OCI-LY1 (cell line): ENCODE results near the gene FAAH.
"Not testable (repeated sequence)": the region's sequence is repeated elsewhere in the genome, so short reads cannot be mapped to it uniquely, and the experiment has no call there.

Experiments used
- H2AFZ ChIP-seq: fragments of 200-600 bp; sonication (generic), shearing (Covaris generic); 2 replicates; pipeline ENCODE4 v1.6.0; 2014; ENCODE audit warnings: antibody characterized with exemption, mild to moderate bottlenecking, low read length
- H3F3A ChIP-seq: fragments of 200-600 bp; sonication (generic), shearing (Covaris generic); 2 replicates; pipeline ENCODE4 v1.6.0; 2014; ENCODE audit warnings: mild to moderate bottlenecking, antibody characterized with exemption, low read length, moderate library complexity; ENCODE audit not compliant: insufficient read depth
- H3K27ac ChIP-seq: fragments of 200-600 bp; sonication (generic); 2 replicates; pipeline ENCODE4 v1.5.1; 2014; ENCODE audit warnings: low read length, mixed run types, mild to moderate bottlenecking, low read depth; ENCODE audit not compliant: poor library complexity, severe bottlenecking
- H3K27me3 ChIP-seq: fragments of 200-600 bp; sonication (generic); 2 replicates; pipeline ENCODE4 v1.6.0; 2014; ENCODE audit warnings: antibody characterized with exemption, mild to moderate bottlenecking, low read length, moderate library complexity; ENCODE audit not compliant: insufficient read depth
- H3K36me3 ChIP-seq: fragments of 200-600 bp; sonication (generic); 2 replicates; pipeline ENCODE4 v1.6.1; 2014; ENCODE audit warnings: mild to moderate bottlenecking, antibody characterized with exemption, low read length, moderate library complexity, mixed read lengths; ENCODE audit not compliant: insufficient read depth
- H3K4me1 ChIP-seq: fragments of 200-600 bp; sonication (generic); 2 replicates; pipeline ENCODE4 v1.5.1; 2014; ENCODE audit warnings: mild to moderate bottlenecking, low read length, moderate library complexity; ENCODE audit not compliant: insufficient read depth, severe bottlenecking
- H3K4me2 ChIP-seq: fragments of 200-600 bp; sonication (generic), shearing (Covaris generic); 2 replicates; pipeline ENCODE4 v1.6.1; 2014; ENCODE audit warnings: low read length
- H3K4me3 ChIP-seq: fragments of 200-600 bp; sonication (generic); 2 replicates; pipeline ENCODE4 v1.5.1; 2014; ENCODE audit warnings: low read length, low read depth, mild to moderate bottlenecking, mixed read lengths; ENCODE audit not compliant: poor library complexity, severe bottlenecking
- H3K79me2 ChIP-seq: fragments of 200-600 bp; shearing (Covaris generic); 2 replicates; pipeline ENCODE4 v1.6.1; 2016; ENCODE audit warnings: mixed run types, low read length, mixed read lengths; ENCODE audit not compliant: insufficient read depth
- H3K9ac ChIP-seq: fragments of 200-600 bp; sonication (generic), shearing (Covaris generic); 2 replicates; pipeline ENCODE4 v1.6.1; 2014; ENCODE audit warnings: mild to moderate bottlenecking, low read length, mixed read lengths
- H3K9me2 ChIP-seq: fragments of 200-600 bp; sonication (generic), shearing (Covaris generic); 2 replicates; pipeline ENCODE4 v1.6.1; 2014; ENCODE audit warnings: low read depth, mild to moderate bottlenecking, low read length, mixed read lengths
- H3K9me3 ChIP-seq: fragments of 200-600 bp; shearing (Covaris generic); 2 replicates; pipeline ENCODE4 v1.6.1; 2014; ENCODE audit warnings: low read length, mixed read lengths
- H4K20me1 ChIP-seq: fragments of 200-600 bp; sonication (generic), shearing (Covaris generic); 2 replicates; pipeline ENCODE4 v1.6.0; 2016; ENCODE audit warnings: mild to moderate bottlenecking, low read length; ENCODE audit not compliant: insufficient read depth
- EZH2 ChIP-seq: fragments of 200-600 bp; sonication (generic), shearing (Covaris generic); IDR thresholded peaks from 2 replicates; pipeline ENCODE4 v1.8.0; 2017; ENCODE audit warnings: borderline replicate concordance, mixed run types, mild to moderate bottlenecking, antibody characterized with exemption, low read length, moderate library complexity, mixed read lengths
- TF ChIP-seq, protein P1 (sequence below): fragments of 200-600 bp; sonication (generic), shearing (Covaris generic); IDR thresholded peaks from 2 replicates; pipeline ENCODE4 v1.5.1; 2017; ENCODE audit warnings: mild to moderate bottlenecking, antibody characterized with exemption, low read length, moderate library complexity, mixed read lengths

FAAH gene

DNA sequence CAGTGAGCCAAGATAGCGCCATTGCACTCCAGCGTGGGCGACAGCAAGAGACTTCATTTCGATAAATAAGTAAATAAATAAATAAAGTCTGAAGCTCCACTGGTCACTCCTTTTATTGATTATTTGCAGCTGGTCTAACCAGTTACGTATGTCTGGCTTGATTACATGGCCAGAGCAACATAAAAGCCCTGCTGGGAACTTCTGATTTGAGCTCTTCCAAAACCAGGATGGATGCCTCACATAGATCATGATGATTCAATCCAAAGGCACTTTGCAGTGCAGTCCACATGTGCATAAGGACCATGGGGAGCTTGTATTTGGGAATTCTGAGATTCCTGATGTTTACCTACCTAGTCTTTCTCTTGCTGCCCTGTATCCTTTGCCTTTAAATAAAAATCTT, 29.5 kb upstream of the FAAH start:
- Histone ChIP-seq H3K27ac (no peak overlapping the region), H3K4me1 (no peaks in the 10 kb centered on the region), H3K36me3 (peaks cover 70% of the 10 kb centered on the region), H3K4me3 (no peak overlapping the region), H3K4me2 (no peak overlapping the region), H3K79me2 (no peaks in the 10 kb centered on the region), H3K27me3 (no peaks in the 10 kb centered on the region), H4K20me1 (no peaks in the 10 kb centered on the region), H3K9me3 (no peaks in the 10 kb centered on the region), H2AFZ (no peak overlapping the region), H3K9ac (no peak overlapping the region), H3K9me2 (no peaks in the 10 kb centered on the region), H3F3A (no peaks in the 10 kb centered on the region)
- no peak for TF ChIP-seq EZH2
- TF ChIP-seq, protein P1, sequence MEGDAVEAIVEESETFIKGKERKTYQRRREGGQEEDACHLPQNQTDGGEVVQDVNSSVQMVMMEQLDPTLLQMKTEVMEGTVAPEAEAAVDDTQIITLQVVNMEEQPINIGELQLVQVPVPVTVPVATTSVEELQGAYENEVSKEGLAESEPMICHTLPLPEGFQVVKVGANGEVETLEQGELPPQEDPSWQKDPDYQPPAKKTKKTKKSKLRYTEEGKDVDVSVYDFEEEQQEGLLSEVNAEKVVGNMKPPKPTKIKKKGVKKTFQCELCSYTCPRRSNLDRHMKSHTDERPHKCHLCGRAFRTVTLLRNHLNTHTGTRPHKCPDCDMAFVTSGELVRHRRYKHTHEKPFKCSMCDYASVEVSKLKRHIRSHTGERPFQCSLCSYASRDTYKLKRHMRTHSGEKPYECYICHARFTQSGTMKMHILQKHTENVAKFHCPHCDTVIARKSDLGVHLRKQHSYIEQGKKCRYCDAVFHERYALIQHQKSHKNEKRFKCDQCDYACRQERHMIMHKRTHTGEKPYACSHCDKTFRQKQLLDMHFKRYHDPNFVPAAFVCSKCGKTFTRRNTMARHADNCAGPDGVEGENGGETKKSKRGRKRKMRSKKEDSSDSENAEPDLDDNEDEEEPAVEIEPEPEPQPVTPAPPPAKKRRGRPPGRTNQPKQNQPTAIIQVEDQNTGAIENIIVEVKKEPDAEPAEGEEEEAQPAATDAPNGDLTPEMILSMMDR = no peak

DNA sequence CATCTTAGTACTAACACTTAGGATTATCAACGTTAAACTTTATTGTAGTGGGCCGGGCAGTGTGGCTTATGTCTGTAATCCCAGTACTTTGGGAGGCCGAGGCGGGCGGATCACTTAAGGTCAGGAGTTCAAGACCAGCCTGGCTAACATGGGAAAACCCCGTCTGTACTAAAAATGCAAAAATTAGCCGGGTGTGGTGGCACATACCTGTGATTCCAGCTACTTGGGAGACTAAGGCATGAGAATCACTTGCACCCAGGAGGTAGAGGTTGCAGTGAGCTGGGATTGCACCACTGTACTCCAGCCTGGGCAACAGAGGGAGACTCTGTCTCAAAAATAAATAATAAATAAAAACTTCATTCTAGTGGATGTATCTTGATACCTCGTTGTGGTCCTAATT, 28.3 kb upstream of the FAAH start:
- not testable (repeated sequence) for H3K9me2 ChIP-seq, H3K9me3 ChIP-seq, H3K27ac ChIP-seq, H3K4me1 ChIP-seq, H3K4me3 ChIP-seq, H3K9ac ChIP-seq, H3K79me2 ChIP-seq, H3K4me2 ChIP-seq, H4K20me1 ChIP-seq, H2AFZ ChIP-seq, H3K27me3 ChIP-seq, H3F3A ChIP-seq
- peaks cover 64% of the 10 kb centered on the region for H3K36me3 ChIP-seq

DNA sequence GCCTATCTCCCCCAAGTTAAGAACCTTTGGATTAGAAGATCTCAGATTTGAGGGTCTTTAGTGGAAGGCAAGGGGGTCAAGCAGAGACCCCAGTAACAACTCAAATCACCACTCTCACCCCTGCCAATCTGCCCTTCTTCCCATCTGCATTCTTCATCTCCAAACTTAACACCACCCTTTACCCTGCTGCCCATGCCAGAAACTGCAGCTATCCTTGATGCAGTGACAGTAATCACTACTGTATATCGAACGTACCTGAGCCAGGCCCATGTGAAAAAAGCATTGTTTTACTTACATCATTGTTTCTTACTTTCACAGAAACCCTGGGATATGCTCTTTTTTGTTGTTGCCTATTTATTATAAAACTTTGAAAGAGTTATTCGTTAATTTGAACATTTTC, 27.0 kb upstream of the FAAH start:
- TF ChIP-seq, protein P1 = no peak
- TF ChIP-seq EZH2 = no peak
- no peak overlapping the region for H3K4me3 ChIP-seq
- H3K9me2 ChIP-seq = no peaks in the 10 kb centered on the region
- no peak overlapping the region for H3K9ac ChIP-seq
- H3K79me2 ChIP-seq = no peaks in the 10 kb centered on the region
- H3K27me3 ChIP-seq = no peaks in the 10 kb centered on the region
- no peak overlapping the region for H3K4me2 ChIP-seq
- H3K9me3 ChIP-seq = no peaks in the 10 kb centered on the region
- H4K20me1 ChIP-seq = no peaks in the 10 kb centered on the region
- H2AFZ ChIP-seq = no peak overlapping the region
- peaks cover 5% of the 10 kb centered on the region for H3K4me1 ChIP-seq
- H3K27ac ChIP-seq = no peak overlapping the region
- peaks cover 51% of the 10 kb centered on the region for H3K36me3 ChIP-seq
- H3F3A ChIP-seq = no peaks in the 10 kb centered on the region

DNA sequence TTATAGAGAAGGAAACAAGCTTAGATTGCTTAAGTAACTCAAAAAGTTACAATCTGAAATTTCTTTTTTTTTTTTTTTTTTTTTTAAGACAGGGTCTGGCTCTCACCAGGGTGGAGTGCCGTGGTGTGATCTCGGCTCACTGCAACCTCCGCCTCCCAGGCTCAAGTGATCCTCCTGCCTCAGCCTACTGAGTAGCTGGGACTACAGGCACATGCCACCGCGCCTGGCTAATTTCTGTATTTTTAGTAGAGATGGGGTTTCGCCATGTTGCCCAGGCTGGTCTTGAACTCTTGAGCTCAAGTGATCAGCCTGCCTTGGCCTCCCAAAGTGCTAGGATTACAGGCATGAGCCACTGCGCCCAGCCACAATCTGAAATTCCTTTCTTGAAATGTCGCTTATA, 26.4 kb upstream of the FAAH start:
- H3K36me3 ChIP-seq = peaks cover 45% of the 10 kb centered on the region
- H2AFZ ChIP-seq, H3K79me2 ChIP-seq: not testable (repeated sequence)

More for the DNA sequence above, 26.4 kb upstream of the FAAH start:
- not testable (repeated sequence) for H4K20me1 ChIP-seq, H3K4me3 ChIP-seq, H3F3A ChIP-seq, H3K4me1 ChIP-seq, H3K9me2 ChIP-seq, H3K27me3 ChIP-seq, H3K9me3 ChIP-seq, H3K9ac ChIP-seq, H3K4me2 ChIP-seq, H3K27ac ChIP-seq
